GM18508 (cell line): ENCODE data around the gene RELN.
"Not testable (repeated sequence)": the region's sequence is repeated elsewhere in the genome, so short reads cannot be mapped to it uniquely, and the experiment has no call there.

Experiments
- ATAC-seq: cut with Tn5 transposase; IDR thresholded peaks from one replicate; pipeline ENCODE4 v1.9.1; 2021; ENCODE audit warnings: moderate number of reproducible peaks; ENCODE audit not compliant: insufficient read depth, unreplicated experiment

RELN gene

DNA sequence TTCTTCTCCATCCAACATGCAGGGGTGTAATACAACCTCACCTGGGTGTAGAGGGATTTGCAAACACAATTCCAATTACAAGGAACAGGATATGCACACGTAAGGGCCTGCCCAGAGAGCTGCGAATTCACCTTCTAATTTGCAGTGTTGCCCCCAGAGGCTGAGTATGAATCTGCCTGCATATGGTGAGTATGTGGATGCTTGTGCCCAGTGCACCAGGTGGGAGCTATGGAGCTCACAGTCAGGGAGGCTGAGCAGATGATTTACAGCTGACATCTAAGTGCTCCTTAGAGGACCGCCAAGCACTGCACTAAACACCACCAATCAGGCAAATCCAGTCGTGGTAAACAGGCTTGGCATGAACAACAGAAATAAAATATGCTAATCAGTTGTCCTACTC lies 132.0 kb downstream of the RELN start:
- no peak for ATAC-seq

DNA sequence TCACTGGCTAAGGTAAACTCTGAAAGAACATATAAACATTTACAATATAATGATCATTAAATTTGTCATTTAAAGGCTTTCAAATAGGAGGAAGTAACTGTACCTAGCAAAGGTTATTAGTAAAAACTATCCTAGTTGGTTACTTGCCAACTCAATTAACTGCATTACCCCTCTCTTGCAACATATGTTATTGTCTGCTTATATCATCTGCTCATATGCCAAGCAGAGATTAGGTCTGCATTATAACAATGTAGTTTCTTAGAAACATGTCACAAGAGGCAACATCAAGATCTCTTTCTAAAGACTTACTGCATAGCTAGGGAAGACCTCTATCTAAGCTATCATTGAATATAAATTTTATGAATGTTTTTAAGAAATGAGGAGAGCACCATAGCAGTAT lies 132.5 kb downstream of the RELN start:
- no peak for ATAC-seq

DNA sequence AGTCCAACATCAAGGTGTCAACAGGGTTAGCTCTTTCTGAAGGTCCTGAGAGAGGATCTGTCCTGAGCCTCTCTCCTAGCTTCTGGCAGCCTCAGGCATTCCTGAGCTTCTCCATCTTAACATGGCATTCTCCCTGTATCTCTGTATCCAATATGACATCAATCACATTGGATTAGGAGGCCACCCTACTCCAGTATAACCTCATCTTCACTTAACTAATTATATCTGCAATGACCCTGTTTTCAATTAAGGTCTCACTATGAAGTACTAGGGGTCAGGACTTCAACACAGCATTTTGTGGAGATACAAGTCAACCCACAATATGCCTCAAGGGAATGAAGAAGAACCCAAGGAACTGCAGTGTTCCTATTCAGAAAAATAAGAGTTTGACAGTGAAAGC lies 133.8 kb downstream of the RELN start:
- ATAC-seq, result no peak

DNA sequence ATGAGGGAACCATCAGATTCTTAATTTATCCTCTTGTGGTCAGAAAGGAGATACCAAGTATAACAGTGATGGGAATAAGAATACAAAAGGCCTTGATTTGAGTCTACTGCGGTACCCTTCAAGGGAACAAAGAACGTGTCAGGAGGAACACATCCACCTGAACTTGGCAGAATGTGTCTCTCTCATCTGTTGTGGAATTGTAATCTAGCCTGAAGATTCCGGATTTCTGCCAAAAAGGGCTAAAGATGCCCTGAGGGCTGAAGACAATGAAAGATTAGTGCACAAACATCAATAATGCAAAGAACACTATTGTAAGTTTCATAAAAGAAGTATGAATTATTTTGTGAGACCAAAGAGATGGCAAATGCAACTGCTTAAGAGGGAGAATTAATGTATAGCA lies 134.8 kb downstream of the RELN start:
- ATAC-seq, result no peak

DNA sequence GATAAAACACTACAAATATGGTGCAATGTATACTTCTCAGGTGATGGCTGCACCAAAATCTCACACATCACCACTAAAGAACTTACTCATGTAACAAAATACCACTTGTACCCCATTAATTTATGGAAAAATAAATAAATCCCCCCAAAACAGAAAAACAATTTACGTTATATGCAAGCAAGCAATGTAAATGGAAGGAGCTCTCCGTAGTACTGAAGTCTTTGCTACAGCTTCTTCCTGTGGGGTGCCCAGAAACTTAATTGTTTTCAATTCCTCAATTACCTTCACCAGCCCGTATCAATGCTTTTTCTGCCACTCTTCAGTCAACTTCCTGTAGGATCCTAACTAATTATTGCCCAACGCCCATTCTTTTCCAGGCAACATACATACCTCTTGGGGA lies 138.1 kb downstream of the RELN start:
- no peak for ATAC-seq

DNA sequence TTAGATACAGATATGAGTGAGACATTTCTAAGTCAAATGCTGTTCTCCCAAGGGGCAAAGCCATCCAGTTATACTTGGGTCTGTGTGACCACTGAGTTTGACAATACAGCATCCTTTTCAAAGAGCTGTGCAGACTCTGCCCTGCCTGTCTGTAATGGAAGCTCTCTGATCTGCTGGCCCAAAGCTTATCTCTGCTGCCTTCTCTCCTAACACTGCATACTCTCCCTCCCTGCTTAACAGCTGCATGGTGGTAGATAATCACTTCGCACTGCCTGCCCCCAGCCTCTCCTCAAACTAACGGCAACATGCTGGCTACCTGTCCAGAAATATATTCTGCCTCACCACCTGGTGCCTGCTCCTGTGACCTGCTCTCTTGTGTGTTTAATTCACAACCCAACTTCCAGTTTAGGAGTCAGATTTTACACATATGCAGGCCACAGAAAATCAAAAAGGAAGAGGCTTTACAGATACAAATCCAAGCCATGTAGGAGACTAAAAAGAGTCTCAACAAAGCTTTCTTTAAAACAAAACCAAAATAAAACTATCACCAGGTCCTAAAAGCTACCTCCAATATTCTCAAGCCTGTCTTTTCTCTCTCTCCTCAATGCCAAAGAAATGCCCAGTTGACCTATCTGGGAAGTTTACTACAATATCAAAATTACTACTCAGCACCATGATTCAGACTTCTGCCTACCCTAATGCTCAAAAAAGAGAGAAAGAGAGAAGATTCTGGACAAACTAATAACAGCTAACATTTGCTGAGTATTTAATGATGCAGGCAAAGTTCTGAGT lies 145.6 kb downstream of the RELN start:
- no peak for ATAC-seq

DNA sequence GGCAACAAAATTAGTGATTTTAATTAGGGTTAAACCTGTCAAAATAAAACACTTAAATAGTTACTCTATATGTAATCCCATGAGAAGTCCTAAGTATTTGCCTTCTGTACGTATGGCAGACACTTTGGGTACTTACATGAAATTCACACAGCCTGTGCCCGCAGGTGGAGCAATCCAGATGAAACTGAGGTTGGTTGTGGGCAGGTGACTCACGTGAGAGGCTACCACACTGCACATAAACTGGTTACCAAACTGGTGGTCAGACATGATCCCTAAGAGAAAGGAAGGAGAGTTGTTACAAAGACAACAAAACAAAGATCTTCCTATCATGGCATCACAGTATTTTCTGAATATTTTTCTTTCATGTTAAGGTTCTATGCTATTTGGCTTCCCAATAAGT lies 156.1 kb downstream of the RELN start:
- no peak for ATAC-seq

DNA sequence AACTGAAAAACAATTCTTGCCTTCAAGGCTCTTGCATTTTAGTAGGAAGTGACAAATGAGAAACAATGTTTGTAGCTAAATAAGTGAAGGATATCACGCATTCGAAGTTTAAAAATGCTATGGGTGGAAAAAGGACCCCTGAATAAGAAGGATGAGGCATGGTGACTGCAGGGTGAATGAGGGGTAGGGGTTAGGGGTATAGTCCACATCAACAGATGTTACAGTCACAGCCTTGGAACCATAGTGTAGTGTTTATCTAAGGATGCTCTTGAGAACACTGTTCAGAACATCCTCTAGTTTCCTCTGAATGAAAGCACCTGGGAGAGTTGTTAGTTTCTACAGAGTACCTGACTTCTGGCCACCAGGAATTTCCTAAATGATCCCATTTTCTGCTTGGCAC lies 157.0 kb downstream of the RELN start:
- ATAC-seq, result no peak

DNA sequence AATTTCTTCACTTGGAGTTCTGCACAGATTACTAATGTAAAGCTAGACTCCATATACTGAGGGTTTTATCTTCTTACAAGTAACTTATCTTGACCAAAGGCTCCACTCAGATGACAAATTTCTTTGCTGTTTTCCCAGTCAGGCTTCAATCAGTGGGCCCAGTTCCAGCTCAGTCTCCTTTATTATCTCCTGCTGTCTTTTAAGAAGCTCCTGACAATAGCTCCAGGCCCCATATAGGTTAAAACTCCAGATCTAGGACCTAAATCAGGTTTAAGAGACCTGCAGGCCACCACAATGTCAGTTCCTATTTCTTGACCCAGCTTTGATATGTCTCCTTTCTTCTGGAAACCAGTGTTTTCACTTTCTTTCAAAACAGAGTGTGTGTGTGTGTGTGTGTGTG lies 165.2 kb downstream of the RELN start:
- no peak for ATAC-seq

DNA sequence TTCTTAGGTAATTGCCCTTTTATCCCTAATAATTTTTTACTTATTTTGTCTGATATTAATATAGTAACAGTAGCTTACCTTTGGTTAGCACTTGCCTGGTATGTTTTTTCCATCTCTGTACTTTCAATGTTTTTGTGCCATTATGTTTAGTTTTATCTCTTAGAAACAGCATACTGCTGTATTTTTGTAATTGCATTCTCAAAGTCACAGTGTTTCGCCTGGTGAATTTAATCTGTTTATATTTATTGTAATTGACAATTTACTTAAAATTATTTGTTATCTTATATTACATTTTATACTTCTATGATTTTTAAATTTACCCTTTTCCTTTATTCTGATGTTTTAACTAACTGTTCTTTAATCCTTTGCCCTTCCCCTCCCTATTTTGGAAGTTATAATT lies 166.4 kb downstream of the RELN start:
- ATAC-seq, result no peak

DNA sequence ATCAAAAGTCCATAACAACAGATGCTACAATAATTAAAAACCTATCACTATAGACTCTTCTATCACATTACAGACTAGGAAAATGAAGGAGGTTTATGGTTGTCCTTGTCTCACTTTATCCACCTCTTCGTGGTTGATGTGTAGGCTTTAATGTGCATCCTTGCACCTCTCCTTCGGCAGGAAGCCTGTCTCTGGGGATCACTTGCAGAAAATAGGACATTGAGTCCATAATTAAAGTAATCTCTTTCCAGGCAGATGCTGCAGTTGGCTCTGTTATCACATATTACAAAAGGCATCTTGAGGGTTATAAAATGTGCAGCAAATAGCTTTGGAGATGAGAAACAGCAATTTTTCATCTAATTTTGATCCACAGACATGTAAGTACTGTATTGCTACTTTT lies 168.4 kb downstream of the RELN start:
- no peak for ATAC-seq

DNA sequence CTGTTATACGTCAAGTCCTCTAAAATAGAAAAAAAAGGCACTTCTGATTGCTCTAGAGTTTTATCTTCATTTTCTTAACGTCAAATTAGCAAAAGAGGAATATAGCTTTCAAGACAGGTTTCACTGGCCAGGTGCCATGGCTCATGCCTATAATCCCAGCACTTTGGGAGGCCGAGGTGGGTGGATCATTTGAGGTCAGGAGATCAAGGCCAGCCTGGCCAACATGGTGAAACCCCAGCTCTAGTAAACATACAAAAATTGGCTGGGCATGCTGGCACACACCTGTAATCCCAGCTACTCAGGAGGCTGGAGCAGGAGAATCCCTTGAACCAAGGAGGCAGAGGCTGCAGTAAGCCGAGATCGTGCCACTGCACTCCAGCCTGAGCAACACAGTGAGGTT lies 173.5 kb downstream of the RELN start:
- not testable (repeated sequence) for ATAC-seq

DNA sequence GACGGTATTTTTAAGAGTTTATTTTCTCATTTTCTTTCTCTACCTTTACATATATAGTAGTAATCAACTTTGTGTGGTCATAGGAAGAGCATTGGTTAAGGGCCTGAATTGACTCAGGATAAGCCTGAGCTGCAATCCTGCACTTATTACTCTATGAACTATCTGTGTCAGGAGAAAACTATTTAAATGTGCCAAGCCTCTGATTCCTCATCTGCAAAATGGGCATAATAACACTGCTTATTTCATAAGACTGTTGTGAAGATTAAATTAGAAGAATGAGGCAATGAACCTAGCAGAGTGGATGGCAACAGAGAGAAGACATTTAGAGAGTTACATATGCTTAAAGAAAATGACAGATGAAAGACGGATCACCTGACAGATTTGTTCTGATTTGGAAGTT lies 175.5 kb downstream of the RELN start:
- ATAC-seq, result no peak

DNA sequence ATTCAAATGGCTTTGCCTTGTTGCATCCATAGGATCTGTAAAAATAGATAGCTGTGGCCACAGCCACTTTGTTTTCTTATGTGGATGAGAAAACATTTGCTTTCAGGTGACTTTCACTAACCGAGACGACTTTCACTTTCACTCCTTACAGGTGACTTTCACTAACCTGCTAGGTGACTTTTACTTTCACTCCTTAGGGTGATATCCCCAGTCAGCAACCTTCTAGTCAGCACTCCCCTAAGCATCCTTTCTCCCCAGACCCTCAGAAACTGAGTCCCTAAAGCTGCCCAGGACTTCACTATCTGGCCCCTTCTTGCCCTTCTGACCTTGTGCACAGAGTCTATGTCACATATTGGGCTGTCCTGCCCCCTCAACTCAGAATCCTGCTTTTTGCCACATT lies 177.5 kb downstream of the RELN start:
- no peak for ATAC-seq

DNA sequence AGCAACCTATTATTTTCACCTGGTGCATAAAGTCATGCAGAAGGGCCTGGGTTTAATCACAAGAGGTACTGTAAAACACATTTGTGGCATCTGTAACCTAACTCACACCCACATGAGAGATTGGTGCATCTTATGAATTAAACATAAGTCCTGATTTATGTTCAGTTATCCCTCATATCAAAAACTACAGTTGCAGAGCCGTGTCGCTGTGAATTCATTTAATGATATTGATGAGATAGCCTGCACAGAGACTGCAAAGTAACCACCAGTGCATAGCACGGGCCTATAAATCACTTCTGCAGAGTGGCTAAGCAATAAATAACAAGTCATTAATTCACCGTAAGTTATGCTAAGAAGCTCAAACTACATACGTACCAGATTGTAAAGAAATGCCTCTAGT lies 178.2 kb downstream of the RELN start:
- no peak for ATAC-seq

DNA sequence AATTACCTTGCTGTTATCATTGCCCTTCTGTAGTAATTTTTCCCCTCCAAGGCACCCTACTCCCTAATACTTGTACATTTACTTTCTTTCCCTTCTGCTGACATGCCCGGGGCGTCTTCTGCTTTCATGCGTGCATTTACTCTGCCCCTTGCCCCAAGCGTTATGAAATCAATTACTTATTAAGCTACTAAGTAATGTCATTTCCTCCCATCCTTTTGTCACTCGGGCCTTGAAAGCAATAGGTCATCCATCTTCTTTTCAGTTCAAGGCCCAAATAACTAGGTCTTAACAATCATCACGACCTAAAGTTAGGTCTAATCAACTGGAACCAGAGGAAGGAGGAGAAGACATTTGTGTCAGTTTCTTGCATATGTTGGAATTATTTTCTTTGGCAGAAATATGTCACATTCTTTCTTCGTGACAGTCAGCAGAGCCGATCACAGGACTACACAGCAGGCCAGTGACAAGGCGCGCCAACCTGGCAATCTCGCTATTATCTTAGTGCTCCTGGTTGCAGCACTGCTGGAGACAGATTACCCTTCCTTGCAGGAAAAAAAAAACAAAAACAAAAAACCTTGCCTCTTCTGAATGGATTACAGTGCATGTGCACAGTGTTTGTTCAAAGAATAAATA lies 179.2 kb downstream of the RELN start:
- no peak for ATAC-seq

DNA sequence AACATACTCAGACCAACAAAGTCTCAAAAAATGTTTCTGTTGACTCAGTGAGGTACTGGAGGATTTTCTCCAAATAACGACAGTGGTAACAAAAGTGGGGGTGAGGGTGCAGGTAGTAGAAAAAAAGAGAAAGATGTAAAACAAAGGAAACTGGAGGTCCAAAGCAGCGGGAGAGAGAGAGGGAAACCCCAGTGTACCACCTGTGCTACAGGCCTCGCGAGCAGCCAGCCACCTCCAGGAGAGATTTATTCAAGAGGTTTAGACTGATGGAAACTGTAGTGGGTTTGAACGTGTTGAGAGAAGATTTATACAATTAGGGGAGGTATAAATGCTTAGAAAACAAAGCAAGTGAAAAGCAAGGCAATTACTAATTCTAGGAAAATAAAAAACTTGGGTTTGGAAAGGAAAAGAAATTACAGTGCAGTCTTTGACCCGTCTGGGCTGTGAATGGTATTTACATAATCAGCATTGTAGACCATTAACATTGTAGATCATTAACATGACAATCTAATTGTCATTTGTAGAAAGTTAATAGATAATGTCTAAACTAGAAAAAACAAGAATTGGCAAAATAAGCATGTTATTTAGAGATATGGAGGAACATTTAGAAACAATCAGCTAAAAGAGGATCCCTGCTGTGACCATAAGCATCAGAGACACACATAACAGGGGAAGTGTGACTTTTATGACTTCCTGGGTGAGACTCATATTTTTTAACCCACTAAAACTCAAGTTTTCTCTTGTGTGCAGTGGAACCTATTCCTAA lies 180.0 kb downstream of the RELN start:
- ATAC-seq, result no peak

DNA sequence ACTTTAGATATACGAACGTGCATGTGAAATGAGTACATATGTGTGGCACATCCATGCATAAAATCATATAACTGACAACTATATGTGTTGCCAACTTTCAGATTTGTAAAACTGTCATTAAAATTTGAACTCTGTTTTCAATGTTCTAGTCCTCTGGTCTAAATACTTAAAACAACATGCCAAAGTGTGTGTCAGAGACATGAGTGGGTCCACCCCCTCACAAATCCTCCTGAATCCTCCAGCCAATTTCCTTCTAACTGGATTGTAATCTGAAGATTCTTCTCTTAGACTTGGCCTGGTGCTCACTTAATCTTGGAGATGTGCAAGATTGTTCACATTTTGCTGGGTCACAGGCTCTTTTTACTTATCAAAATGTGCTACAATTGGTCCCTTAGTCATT lies 184.1 kb downstream of the RELN start:
- no peak for ATAC-seq

DNA sequence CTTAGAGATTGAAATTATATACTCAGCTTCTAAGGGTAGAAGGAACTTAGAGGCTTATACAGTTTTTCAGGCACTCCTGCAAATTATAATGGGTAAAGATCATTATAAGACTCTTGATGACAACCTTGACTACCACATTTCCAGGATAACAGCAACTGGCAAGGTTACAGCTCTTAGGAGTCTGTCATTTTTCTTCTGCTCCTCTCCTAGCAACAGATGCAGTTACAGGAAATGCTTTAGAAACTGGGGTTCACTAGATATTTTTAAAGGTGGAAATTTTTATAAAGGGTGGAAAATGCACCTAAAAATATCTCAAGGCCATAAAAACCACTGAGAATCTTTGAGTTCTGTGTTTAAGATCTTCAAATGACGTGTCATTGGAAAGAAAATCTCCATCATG lies 185.8 kb downstream of the RELN start:
- ATAC-seq, result no peak

DNA sequence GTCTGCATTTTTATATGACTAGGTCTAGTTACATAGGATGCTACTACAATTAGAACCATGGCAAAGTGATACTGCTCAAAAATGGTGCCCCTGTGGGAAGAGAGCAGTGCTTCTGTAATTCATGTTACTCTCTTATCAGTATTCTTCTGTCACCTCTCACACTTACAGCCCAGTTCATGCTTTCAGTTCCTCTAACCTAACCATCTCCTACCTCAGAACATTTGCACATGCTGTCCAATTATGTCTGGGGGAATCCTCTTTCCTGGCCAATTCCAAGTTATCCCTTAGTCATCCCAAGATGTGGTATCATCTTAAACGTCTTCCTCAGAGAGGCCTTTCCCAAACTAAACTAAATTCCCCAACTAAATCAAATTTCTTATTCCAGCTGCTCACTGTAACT lies 190.2 kb downstream of the RELN start:
- no peak for ATAC-seq

DNA sequence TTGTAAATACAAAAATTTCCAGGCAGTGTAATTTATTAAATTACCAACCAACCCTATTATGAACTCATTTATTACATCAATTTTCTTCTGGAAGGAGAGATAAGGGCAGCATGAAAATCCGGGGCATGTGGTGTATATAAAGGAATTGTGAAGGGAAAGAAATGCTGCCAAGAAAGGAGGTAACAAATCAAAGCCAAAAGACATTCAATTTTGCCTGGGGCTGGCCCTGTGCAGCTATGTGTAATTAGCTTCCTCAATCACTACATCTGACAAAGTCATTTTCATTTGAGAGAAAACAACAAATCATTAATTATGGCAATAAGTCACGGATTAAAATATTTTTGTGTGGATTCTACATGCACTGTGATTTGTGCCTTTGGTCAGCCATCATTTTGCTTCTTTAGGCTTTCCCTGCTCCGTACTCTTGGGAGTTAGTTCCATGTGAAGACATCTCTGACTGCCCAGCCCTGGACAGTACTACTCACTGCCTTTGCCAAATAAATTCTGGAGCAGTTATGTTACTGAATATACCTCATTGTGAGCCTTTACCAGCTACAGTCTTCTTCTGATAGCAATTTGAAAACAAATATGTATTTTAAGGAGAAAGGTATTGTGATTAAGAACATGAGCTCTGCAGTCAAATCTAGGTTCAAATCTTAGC lies 191.7 kb downstream of the RELN start:
- no peak for ATAC-seq
